GM18519 (cell line): ENCODE results near the gene MAMDC2.

ENCODE experiments used
- ATAC-seq: cut with Tn5 transposase; IDR thresholded peaks from one replicate; pipeline ENCODE4 v1.9.1; 2021; ENCODE audit warnings: mild to moderate bottlenecking, moderate library complexity; ENCODE audit not compliant: unreplicated experiment, low FRiP score

Gene MAMDC2, protein sequence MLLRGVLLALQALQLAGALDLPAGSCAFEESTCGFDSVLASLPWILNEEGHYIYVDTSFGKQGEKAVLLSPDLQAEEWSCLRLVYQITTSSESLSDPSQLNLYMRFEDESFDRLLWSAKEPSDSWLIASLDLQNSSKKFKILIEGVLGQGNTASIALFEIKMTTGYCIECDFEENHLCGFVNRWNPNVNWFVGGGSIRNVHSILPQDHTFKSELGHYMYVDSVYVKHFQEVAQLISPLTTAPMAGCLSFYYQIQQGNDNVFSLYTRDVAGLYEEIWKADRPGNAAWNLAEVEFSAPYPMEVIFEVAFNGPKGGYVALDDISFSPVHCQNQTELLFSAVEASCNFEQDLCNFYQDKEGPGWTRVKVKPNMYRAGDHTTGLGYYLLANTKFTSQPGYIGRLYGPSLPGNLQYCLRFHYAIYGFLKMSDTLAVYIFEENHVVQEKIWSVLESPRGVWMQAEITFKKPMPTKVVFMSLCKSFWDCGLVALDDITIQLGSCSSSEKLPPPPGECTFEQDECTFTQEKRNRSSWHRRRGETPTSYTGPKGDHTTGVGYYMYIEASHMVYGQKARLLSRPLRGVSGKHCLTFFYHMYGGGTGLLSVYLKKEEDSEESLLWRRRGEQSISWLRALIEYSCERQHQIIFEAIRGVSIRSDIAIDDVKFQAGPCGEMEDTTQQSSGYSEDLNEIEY

DNA sequence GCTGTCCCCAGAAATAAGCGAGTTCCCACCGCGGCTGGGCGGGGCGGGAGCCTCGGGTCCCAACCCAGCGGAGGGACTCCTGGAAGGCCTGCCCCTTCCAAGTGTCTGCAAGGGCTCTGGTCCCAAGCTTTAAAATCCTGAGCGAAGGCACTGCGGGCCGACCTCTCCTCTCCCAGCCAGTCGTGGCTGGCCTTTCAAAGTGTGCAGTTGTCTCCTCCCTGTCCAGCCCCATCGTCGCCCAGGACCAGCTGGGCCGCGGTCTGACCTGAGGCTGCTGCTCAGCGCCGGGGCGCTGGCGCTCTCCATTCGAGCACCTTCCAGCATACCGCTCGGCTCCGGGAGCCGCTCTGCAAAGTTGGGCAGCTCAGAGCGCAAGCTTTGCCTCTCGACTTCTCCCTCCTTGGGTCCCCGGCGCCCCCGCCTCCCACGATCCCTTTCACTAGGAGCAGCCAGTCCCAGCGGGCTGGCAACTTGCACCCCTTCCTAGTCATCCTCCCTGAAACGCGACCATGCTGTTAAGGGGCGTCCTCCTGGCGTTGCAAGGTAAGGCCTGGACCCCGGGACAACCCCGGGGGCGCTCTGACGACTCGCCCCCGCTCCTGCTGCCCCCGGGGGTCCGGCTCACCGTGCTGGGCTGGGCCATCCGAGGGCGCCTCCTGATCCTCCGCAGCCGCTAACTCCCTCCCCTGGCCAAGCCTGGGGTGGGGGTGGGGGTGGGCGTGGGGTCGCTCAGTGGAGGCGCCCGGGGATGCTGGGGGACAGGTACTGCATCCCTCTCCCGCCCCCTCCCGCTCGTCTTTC, at the start of gene MAMDC2:
Gene MAMDC2 (plus strand): TSS at position 160 of the 801 bp plus-strand sequence. CDS start 350 bp downstream, at position 510.
- no peak for ATAC-seq

DNA sequence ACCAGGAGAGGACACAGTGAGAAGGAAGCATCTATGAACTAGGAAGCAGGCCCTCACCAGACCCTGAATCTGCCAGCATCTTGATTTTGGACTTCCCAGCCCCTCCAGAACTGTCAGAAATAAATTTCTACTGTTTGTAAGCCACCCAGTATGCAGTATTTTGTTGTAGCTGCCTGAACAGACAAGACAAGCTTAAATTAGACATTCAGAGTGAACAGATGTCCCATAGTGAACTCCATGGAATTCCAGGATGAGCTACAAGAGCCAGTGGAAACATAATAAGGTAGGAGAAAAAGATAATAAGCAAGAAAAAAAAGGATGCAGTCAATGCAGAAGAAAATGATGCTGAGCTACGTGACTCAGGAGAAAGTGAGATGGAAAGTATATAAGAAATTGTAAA, 47.8 kb upstream of the MAMDC2 start:
- ATAC-seq, result no peak

DNA sequence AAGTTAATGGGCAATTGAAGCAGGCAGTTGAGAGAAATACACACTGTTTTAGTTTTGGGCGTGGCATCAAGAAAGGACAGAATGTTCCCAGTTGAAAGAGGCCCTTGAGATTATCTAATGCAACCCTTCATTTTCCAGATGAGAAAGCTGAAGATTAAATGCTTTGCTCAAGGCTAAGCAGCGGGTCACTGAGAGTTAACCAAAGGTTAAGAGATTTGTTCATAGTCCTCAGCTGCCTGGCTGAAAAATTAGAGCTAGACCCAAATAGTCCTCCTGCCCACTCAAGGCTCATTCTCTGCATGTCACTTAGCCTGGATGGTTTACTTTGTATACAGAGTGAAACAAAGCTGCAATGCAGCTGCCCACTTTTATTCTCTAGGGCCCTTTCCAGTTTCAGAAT, 46.7 kb upstream of the MAMDC2 start:
- no peak for ATAC-seq

DNA sequence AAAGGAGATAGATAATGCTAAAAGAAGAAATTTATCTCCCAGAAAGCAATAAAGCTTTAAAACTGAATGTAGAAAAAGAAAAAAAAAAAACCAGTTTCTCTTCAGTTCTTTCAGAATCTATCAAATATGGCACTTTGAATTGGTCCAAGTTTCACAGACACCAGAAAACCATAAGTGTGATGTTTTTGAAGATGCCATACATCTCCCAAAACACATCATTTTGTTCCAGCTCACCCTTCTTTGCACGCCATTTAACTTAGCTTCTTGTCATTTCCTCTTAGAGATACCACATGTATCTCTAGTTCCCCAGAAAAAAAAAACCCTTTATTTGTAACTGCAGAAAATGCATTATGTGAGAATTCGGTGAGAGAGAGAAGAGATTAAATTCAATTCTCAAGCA, 46.1 kb upstream of the MAMDC2 start:
- no peak for ATAC-seq

DNA sequence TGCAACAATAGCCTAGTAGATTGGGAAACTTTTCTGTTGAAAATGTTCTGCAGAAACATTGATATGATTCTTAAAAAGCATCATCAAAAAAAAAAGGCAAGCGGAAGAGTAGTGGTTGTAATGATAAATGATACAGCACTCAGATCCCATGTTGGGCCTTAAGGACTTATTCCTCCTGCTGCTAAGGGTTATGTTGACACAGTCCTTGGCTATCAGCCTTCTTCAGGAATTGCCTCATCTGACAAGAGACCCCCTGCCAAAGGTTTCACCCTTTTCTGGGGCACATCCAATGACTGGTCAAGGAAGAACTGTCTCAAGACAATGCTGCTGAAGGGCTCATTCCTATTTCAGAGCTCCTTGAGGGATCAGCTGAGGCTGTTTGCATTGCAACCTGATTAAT, 44.3 kb upstream of the MAMDC2 start:
- no peak for ATAC-seq

DNA sequence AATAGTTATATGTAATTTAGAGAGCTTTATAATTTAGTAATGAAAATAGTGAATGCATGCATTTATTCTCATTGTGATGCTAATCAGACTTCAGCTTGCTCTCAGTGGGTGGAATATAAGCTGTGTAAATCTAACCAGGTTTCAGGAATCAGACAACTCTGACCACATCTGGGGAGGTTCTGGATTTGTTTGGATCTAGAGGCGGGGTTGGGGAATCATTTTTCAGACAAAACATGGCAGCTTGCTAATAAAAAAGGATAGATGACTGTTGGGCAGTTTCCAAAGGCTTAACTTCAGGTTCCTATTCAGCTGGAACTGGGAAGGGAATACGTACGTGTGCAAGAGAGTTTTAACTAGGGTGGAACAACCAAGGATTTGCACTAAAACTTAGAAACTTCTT, 43.2 kb upstream of the MAMDC2 start:
- ATAC-seq, result no peak

DNA sequence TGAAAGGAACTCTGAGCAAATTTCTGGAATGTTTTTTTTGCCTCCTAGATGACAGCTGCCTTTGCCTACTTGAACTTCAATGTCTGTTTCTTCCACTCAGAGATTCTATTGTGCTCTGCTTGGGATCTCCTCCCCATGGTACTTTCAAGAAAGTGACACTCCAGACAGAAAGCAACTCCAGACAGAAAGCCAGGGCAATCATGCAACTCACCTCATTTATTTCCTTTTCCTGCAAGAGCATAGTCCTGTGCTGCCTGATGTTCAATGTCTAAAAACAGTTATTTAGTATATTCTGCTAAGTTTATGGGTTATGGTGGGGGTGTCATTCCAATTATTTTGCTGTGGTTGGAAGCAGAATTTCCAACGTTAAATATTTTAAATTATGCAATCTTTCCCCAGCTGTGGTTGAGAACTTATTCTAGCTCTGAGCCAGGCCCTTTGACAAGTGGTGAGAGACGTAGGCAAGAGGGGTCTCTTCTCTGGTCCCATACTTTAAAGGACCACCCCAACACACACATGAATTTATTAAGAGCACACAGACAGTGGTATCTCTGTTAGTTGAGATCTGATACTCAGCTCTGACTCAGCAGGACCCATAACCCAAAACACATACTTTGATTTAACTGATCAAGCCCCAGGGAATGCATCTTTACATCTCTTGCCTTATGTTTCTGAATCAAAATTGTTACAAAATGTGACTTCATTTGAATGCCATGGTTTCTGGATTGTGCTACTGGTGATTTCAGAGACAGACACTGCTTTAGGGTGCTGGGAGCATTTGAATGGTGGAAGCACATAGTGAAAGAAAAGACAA, 39.5 kb upstream of the MAMDC2 start:
- no peak for ATAC-seq

DNA sequence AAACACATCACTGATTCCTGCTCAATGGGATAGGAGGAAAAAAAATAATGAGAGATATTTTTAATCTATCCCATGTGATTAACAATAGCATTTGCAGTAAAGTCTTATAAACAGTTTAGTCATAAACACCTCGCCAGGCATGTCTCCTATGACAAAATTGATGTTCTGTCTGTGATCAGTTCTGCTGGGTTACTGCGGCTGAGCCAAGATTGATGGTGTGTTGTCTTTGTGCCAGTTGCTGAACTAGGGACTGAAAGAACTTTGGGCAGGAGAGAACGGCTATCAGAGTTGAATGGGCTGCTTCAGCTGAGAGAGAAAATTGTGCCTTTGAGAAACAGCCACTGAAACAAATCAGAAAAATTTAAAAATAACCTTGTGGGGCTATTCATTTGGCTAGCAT, 37.3 kb upstream of the MAMDC2 start:
- no peak for ATAC-seq

DNA sequence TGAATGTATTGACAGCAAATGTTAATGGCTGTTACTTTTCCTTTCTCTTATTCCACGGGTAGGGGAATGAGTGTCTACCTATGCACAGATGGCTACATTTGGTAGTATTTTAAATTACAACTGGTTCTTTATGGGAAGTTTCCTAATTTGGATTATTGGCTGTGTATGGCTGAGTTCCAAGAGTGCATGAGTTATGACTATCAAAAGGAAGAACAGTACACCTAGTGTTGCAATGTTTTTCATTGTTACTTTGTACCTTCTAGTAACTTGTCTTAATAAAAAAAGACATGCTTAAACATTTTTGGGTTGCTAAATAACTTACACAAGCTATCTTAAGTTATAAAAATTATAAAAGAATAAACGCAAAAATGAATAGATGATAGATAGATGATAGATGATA, 35.8 kb upstream of the MAMDC2 start:
- ATAC-seq, result no peak

DNA sequence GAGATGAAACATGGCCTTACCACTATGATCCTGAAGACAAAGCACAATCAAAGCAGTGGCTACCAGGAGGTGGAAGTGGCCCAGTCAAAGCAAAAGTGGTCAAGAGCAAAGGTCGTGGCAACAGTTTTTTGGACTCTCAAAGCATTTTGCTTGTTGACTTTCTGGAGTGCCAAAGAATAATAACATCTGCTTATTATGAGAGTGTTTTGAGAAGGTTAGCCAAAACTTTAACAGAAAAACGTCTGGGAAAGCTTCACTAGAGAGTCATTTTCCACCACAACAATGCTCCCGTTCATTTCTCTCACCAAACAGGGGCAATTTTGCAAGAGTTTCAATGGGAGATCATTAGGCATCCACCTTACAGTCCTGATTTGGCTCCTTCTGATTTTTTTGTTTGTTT, 33.6 kb upstream of the MAMDC2 start:
- ATAC-seq, result no peak

DNA sequence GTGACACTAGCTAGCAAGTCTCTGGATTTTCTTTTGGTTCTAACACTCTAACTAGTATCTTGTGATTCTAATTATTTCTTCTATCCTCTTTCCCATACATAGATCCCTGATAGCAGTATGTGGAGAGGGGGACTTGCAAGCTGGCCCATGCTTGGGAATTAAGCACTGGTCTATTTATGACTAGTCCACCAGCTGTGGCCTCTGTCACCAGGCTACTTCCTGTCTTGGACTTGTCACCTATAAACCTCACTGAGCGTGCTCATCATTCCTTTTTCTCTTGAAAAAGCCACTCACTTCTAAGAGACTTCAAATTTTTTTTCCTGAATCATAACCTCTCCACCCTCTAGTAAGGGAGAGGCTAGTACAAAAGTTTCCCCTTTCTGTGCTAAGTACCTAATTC, 32.3 kb upstream of the MAMDC2 start:
- no peak for ATAC-seq

DNA sequence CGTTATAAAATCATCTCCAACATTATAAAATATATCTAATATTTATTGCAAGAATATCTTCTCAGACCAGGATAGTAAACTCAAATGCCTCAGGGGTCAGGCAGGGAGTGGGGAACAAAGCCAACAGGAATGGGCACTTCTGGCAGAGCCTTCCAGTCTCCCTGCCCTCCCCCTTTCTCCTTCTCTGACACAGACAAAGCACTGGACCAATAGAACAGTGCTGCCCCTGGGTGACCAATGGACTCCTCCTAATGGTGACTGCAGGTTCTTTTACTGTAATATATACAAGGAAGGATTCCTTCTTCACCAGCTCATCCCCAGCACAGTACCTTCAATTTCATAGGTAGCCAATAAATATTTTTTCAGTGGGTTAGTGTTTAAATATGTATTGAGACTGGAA, 31.1 kb upstream of the MAMDC2 start:
- ATAC-seq, result no peak

DNA sequence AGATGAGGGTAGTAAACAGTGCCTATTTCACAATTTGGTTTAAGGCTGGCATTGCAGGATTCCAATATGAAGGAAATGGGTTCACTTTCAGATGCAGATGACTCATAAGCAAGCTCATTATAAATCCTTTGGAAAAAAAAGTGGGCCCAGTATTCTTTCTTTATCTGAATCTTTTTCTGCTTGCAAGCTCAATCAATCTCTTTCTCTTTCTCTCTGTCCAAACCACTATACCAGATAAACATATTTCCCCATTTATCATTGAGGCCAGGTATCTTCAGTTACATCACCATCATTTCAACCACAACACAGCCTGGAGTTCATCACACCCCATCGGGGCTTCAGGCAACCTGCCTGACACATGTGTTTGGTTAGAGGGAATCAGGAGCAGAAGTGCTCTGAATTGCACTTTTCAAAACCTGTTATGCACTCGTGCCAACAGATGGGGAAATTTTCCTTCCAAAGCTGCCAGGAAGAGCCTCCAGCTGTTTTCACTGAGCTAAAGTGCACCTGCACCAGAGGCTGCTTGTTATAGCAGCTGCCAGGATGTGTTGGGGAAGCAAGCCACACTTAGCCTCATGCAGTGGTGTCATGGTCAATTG, 30.0 kb upstream of the MAMDC2 start:
- no peak for ATAC-seq

DNA sequence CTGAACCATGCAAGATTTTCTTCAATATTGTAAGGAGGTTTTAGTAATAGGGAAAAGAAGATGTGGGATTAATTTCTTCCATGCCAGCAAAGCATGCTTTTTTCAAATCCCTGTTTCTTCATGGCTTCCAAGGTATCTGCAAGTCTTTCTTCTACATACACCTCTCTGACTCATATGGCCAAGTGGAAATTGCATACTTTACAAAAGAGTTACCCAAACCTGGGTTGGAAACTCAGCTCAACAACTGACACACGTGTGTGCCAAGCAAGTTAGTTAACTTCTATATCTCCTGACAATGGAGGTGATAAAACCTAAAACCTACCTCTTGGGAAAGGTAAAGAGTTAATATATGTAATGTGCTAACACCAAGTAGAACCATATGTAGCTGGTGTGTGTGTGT, 28.5 kb upstream of the MAMDC2 start:
- no peak for ATAC-seq

DNA sequence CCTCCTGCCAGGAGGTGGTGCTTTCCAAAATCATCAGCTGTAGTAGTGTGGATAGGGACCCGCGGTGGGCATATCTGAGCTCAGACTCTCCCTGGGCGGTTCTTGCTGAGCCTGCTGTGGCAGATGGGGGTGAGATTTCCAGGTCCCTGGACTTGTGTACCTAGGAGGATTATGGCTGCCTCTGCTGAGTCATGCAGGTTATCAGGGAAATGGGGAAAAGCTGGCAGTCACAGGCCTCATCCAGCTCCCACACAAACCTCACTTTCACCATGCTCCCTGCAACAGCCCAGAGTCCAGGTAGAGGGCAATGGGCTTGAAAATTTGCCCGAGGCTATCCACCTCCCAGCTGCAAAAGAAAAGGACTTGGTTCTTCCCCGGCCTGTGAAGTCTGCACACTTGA, 23.4 kb upstream of the MAMDC2 start:
- no peak for ATAC-seq

DNA sequence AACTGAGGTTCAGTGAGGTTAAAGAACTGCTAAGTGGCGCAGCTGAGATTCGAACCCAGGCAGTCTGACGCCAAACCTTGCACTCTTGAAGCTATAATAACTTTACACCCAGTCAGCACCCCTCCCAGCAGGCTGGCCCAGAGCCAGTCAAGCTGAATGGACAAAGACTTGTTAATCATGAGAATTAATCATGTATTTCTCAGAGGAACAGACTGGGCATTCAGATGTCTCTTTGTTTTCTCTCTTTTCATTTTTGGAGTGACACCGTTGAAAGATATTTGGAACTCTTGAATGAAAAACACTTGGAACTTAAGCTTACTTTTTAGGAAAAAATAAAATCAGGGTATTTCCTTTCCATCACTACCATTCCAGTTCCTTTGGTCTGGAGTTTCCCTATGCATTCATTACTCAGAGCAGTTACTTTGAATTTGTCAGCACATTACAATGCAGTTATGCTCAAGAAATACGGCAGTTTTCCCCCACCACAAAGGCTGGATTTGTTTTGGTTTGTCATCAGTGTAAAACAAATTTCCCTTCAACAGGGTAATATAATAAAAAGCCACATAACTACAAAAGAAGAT, 22.6 kb upstream of the MAMDC2 start:
- no peak for ATAC-seq

DNA sequence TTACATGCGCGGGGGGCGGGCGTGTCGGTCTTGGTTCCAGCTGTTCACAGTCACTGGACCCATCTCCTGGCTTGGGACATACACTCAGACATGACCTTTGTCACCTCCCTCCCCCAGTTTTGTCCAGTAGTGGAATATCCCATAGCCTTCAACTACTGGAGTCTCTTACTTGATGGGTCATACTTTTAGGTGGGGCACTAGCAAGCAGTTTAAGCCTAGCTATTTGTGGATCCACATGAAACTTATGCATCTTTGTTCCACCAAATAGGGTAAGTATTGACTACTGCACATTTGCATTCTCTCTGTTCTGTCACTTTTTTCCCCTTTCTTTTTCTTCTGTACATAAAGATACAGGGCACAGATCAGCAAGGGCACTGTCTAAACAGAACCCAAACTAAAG, 15.4 kb upstream of the MAMDC2 start:
- ATAC-seq, result no peak

DNA sequence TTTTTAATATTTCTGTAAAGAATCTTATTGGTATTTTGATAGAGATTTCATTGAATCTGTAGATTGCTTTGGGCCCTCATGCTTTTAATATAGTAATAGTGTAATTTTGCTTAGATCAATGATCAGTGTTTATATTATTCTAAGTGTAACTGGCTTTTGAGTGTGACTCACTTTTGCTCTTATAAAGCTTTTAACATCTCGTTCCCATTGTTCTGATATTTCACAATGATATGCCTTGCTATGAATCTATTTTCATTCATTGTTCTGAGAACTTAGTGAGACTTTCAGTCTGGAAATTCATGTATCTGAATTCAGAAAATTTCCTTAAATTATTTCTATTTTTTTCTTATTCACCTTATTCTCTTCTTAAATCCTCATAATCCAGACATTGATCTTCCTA, 13.5 kb upstream of the MAMDC2 start:
- ATAC-seq, result no peak

DNA sequence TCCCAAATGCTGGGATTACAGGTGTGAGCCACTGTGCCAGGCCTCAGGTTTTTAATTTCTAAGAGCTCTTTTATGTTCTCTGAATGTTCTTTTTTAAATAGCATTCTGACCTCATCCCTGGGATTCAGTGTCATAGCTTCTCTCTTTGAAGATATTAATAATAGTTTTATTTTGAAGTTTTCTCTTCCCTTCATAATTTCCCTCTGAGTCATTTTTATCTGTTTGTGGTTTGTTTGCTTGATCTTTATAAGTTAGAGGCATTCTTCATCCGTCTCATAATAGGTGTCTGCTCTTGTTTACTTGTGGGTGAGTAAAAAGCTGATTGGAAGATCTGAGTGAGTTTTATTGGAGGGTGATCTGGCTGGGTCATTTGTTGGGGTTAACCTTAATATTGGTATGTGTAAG, 12.5 kb upstream of the MAMDC2 start:
- ATAC-seq, result no peak

DNA sequence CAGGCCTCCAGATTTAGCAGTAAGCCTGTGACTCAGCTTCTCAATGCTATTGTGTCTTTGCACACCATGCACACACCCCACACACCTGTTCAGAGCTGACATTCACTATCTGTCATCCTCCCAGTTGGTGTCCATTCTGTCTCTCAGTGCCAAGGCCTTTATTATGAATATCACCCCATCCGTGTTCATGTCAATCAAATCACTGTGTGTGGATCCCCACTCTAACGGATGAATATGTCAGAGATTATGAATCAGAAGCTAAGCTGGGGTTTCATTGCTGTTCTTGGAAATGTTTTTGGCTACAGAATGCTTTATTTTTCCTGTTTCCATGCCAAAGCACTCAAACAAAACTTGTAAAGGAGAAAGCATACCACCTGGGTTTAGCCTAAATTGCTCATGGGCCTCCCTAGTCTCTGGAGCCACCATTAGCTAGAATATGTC, 9.4 kb upstream of the MAMDC2 start:
- ATAC-seq, result no peak
